ENCODE data around the gene ZNF695. TPM values are rescaled to one million over a fixed set of nuclear protein-coding genes. Genes with fewer than 3 reads are reported as not detected.
A peak's percentile ranks its signal among the peaks of the same experiment; 100 is the strongest.

The ZNF695 gene
- total and polyA plus RNA-seq, 9 of the 15 experiments (the other 6 are each of a cell fraction or from before 2014, with no cell fraction given): 8.7 to 15.2 (median 10.9) TPM

GRCh38 chr1:246959944-246960693 is 47.7 kb downstream of the ZNF695 start:
- peaks cover 6% of the 10 kb centered on the region; the same call in 1 of the 3 replicates for H3K36me3 ChIP-seq (ENCODE audit: control insufficient read depth, insufficient read depth, low read length)
- H3K4me1 ChIP-seq (replicated peaks in 1 of 2; ENCODE audit: control insufficient read depth in 2 of 2, insufficient read depth in 2 of 2, low read length in 2 of 2): peaks cover 4 to 8% of the 10 kb centered on the region in 2 experiments
- H4K20me1 ChIP-seq (replicated peaks; ENCODE audit: control insufficient read depth, insufficient read depth, low read length): no peaks in the 10 kb centered on the region
- WGBS (ENCODE audit: insufficient coverage, low coverage, missing lambda C conversion rate): 0% methylated on average over 1 of the region's 1 CpG
- no peak overlapping the region for H3K4me3 ChIP-seq
- no peaks in the 10 kb centered on the region for H3K27me3 ChIP-seq (ENCODE audit: control insufficient read depth in 2 of 2, insufficient read depth in 2 of 2, low read length in 2 of 2)
- POLR2A ChIA-PET: interaction anchor here (0.6 to 1.4 kb wide), 3 partner anchors 14 to 268 kb away, joined by 3 to 4 read pairs (median 3); partner anchors contain the start of gene AHCTF1
- intact Hi-C loops (cut with micrococcal nuclease) (loop anchor here (2.0 kb wide), 1 partner anchor 53 kb away; no protein-coding TSS in a partner anchor), in situ Hi-C loops (cut with MboI) (no loop called here)
- H3K4me2 ChIP-seq (ENCODE audit: insufficient read depth, low read length): no peak overlapping the region
- H3K9me3 ChIP-seq (replicated peaks; ENCODE audit: control insufficient read depth, insufficient read depth, low read depth, low read length): no peaks in the 10 kb centered on the region
- no peak overlapping the region for H3K9ac ChIP-seq (ENCODE audit: insufficient read depth in 1 of 2, low read depth in 2 of 2, low read length in 2 of 2)
- no peaks in the 10 kb centered on the region for H3K79me2 ChIP-seq (ENCODE audit: control insufficient read depth, insufficient read depth, low read length)
- H2AFZ ChIP-seq (ENCODE audit: low read depth, low read length): peak overlapping the region; percentile 70
- H3K9me1 ChIP-seq (ENCODE audit: control insufficient read depth, insufficient read depth, low read length): no peaks in the 10 kb centered on the region
- DNase-seq (ENCODE audit: extremely low read depth in 1 of 4, low spot score in 3 of 4) (peak in 2 of 4 experiments; percentile 20 to 32), FAIRE-seq (peak; percentile 56), ATAC-seq (peak; percentile 77)
- CTCF ChIA-PET (ENCODE audit: low intra/inter-chr PET ratio): no interaction called here
- peak overlapping the region; percentile 69; the same call in 2 of the 3 replicates for H3K27ac ChIP-seq (ENCODE audit: extremely low read depth, low read depth, low read length)
- BruUV-seq (replicated peaks): no TSS peak
- no peak for TF ChIP-seq MLX (CRISPR knock-in tag; conservative IDR thresholded peaks at IDR 0.05)
- no peak for TF ChIP-seq CTCFL (IDR thresholded peaks at IDR 0.05; ENCODE audit: borderline replicate concordance, insufficient read depth, low read depth, low read length, poor library complexity, severe bottlenecking)
- TF ChIP-seq GMEB1 (CRISPR knock-in tag; IDR thresholded peaks at IDR 0.05): no peak
- TF ChIP-seq ILK (tag; IDR thresholded peaks at IDR 0.05; ENCODE audit: borderline replicate concordance, low read depth): no peak
- no peak for TF ChIP-seq DMBX1 (CRISPR knock-in tag; IDR thresholded peaks at IDR 0.05; ENCODE audit: borderline replicate concordance)
- TF ChIP-seq HDAC1 (IDR thresholded peaks at IDR 0.05): no peak
- TF ChIP-seq ZBTB7A (IDR thresholded peaks at IDR 0.05; ENCODE audit: borderline replicate concordance, control insufficient read depth, low read depth, low read length): no peak
- no peak for TF ChIP-seq CEBPZ (IDR thresholded peaks at IDR 0.05; ENCODE audit: borderline replicate concordance, low read depth, low read length)
- TF ChIP-seq ID3 (CRISPR knock-in tag; IDR thresholded peaks at IDR 0.05): no peak
- TF ChIP-seq ID3 (tag; IDR thresholded peaks at IDR 0.05): no peak

Measured in K562 (cell line).